Hepatocyte (in vitro differentiated cells): ENCODE results near the gene KCTD10.

Experiments used
- CTCF ChIP-seq: fragments of 200-600 bp; sonication (generic); IDR thresholded peaks from 2 replicates; pipeline ENCODE4 v1.5.1; 2016; ENCODE audit warnings: antibody characterized with exemption, mild to moderate bottlenecking; ENCODE audit not compliant: poor library complexity
- EZH2 ChIP-seq: fragments of 200-600 bp; sonication (generic); IDR thresholded peaks from 2 replicates; pipeline ENCODE4 v1.6.1; 2016; ENCODE audit warnings: antibody characterized with exemption, mild to moderate bottlenecking, borderline replicate concordance
- EZH2phosphoT487 ChIP-seq: fragments of 200-600 bp; sonication (generic); IDR thresholded peaks from one replicate; pipeline ENCODE4 v1.6.1; 2018; ENCODE audit warnings: antibody characterized with exemption, mild to moderate bottlenecking, low read depth, moderate library complexity; ENCODE audit not compliant: unreplicated experiment, severe bottlenecking

DNA sequence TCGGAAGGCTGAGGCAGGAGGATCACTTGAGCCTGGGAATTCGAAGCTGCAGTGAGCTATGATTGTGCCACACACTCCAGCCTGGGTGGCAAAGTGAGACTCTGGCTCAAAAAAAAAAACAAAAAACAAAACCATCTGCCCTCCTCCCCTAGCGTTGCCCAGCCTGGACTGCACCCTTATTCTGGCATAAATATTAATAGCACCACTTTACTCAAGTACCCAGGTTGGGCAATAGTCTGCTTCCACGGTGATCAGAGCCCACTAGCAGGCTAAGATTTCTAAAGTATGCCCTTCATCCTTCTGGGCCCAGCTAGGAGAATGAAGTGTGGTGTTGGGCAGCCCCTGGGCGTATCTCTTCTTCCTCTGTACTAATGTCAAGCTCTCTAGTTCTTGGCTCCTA is 33.3 kb downstream of the KCTD10 start:
- TF ChIP-seq EZH2 (no peak), CTCF (no peak), EZH2phosphoT487 (no peak)
